Lung (tissue), 12 donors: ENCODE results near the gene MAP3K4. TPM values are rescaled to one million over a fixed set of nuclear protein-coding genes. Genes with fewer than 3 reads are reported as not detected.

Experiments
- ATAC-seq: fragments of 200-7000 bp; cut with Tn5 transposase; one replicate; pipeline ENCODE4 v1.9.1; 2020; ENCODE audit warnings: moderate number of reproducible peaks; ENCODE audit not compliant: insufficient read depth, low FRiP score
- DNase-seq, 3 donors: peaks; one replicate each; pipeline ENCODE4 v3.0.0-alpha.2; 2013 to 2017
- H3K27ac ChIP-seq, 2 donors: one replicate each; pipeline ENCODE4 v1.5.1; 2013; ENCODE audit warnings: mild to moderate bottlenecking in 2 of 2, moderate library complexity in 2 of 2, control low read depth in 1 of 2, inconsistent platforms in 1 of 2, low read depth in 1 of 2, low read length in 1 of 2
- H3K27me3 ChIP-seq, 3 donors: one replicate each; pipeline ENCODE4 v1.5.1; 2013; ENCODE audit warnings: low read length in 2 of 3; ENCODE audit not compliant: control insufficient read depth in 3 of 3, insufficient read depth in 3 of 3
- H3K36me3 ChIP-seq, 4 donors: one replicate each; pipeline ENCODE4 v1.5.1; 2013; ENCODE audit warnings: low read length in 4 of 4, mild to moderate bottlenecking in 1 of 4, moderate library complexity in 1 of 4; ENCODE audit not compliant: control insufficient read depth in 4 of 4, insufficient read depth in 4 of 4
- H3K4me1 ChIP-seq, 5 donors: one replicate each; pipeline ENCODE4 v1.5.1; 2013; ENCODE audit warnings: low read length in 5 of 5, mild to moderate bottlenecking in 2 of 5, moderate library complexity in 1 of 5; ENCODE audit not compliant: control insufficient read depth in 5 of 5, insufficient read depth in 5 of 5
- H3K4me3 ChIP-seq: one replicate; pipeline ENCODE4 v1.5.1; 2013; ENCODE audit warnings: mild to moderate bottlenecking, control low read depth, moderate library complexity
- H3K9ac ChIP-seq, 2 donors: one replicate each; pipeline ENCODE4 v1.5.1; 2013; ENCODE audit warnings: low read length in 2 of 2, control low read depth in 1 of 2; ENCODE audit not compliant: insufficient read depth in 1 of 2
- H3K9me3 ChIP-seq, 4 donors: one replicate each; pipeline ENCODE4 v1.5.1; 2013; ENCODE audit warnings: low read length in 3 of 4, mild to moderate bottlenecking in 1 of 4, moderate library complexity in 1 of 4; ENCODE audit not compliant: control insufficient read depth in 4 of 4, insufficient read depth in 3 of 4
- CTCF ChIP-seq: IDR thresholded peaks from 2 replicates; pipeline ENCODE4 v1.5.1; 2012; ENCODE audit warnings: mild to moderate bottlenecking; ENCODE audit errors: control extremely low read depth, extremely low read depth
- WGBS, 2 donors: extraction: QIAGEN DNeasy Blood & Tissue Kit; methylation state at CpG; one replicate each; pipeline ENCODE4 v1.1.7; 2013; 5-methylcytosine and 5-hydroxymethylcytosine counted together
- polyA plus RNA-seq, 2 donors: library from polyadenylated mRNA; stranded (reverse); fragments of 200-250 nt; gene quantifications; one replicate each; pipeline ENCODE4 v1.2.1, GENCODE V29; 2013
- total RNA-seq, 2 donors: library from RNA; depleted of rRNA in 1 of 2; stranded (reverse); fragments of >200 nt in 1 of 2; gene quantifications; one replicate each; pipeline ENCODE4 v1.2.1, GENCODE V29; 2014 to 2021
- donor health status: control.
- donor health status: control.
- donor health status: Bipolar disorder and iron deficiency.
- donor health status: healthy.
- donor health status: DM: yes; HTN: yes; CAD: no.

MAP3K4 gene
- total and polyA plus RNA-seq, 4 donors = 8.6 to 56.8 (median 29.9) TPM

GRCh38 chr6:161151059-161151645 is 159.6 kb downstream of the MAP3K4 start:
- Histone ChIP-seq H3K27ac (no peak overlapping the region), H3K36me3 (peaks cover 0 to 24% (median 7%) of the 10 kb centered on the region in 4 donors), H3K4me3 (no peak overlapping the region), H3K4me1 (no peaks in the 10 kb centered on the region), H3K27me3 (no peaks in the 10 kb centered on the region), H3K9me3 (no peaks in the 10 kb centered on the region), H3K9ac (no peak overlapping the region)
- DNase-seq = no peak
- 96 to 97% methylated on average over 18 of the region's 18 CpGs for WGBS, 2 donors
- ATAC-seq = no peak
- no peak for TF ChIP-seq CTCF

GRCh38 chr6:161151660-161152526 is 160.3 kb downstream of the MAP3K4 start:
- WGBS, 2 donors = 94 to 95% methylated on average over 19 of the region's 19 CpGs
- Histone ChIP-seq H3K36me3 (peaks cover 0 to 21% (median 7%) of the 10 kb centered on the region in 4 donors), H3K9me3 (no peaks in the 10 kb centered on the region), H3K4me3 (no peak overlapping the region), H3K27me3 (no peaks in the 10 kb centered on the region), H3K9ac (no peak overlapping the region), H3K4me1 (no peaks in the 10 kb centered on the region), H3K27ac (no peak overlapping the region)
- TF ChIP-seq CTCF = no peak
- ATAC-seq = no peak
- no peak for DNase-seq

GRCh38 chr6:161152527-161152862 is 160.9 kb downstream of the MAP3K4 start:
- H3K27me3 ChIP-seq = no peaks in the 10 kb centered on the region
- no peak overlapping the region for H3K27ac ChIP-seq
- H3K4me3 ChIP-seq = no peak overlapping the region
- no peak overlapping the region for H3K9ac ChIP-seq
- TF ChIP-seq CTCF = no peak
- WGBS, 2 donors = 88 to 90% methylated on average over 9 of the region's 9 CpGs
- ATAC-seq (no peak), DNase-seq (no peak)
- H3K9me3 ChIP-seq = no peaks in the 10 kb centered on the region
- no peaks in the 10 kb centered on the region for H3K4me1 ChIP-seq
- H3K36me3 ChIP-seq = peaks cover 0 to 21% (median 7%) of the 10 kb centered on the region in 4 donors
